Stimulated activated CD8-positive, alpha-beta memory T cell treated with anti-CD3 and anti-CD28 coated beads, Interleukin-12 subunit alpha, Interleukin-12 subunit beta, amount 100 ng/mL, for 1 hour (primary cell): ENCODE results near the gene RASGRP4.
"Not testable (repeated sequence)": the region's sequence is repeated elsewhere in the genome, so short reads cannot be mapped to it uniquely, and the experiment has no call there.

Experiments used
- DNase-seq: peaks from one replicate; pipeline ENCODE4 v3.0.0-alpha.2; 2020; ENCODE audit warnings: low read depth

The RASGRP4 gene

DNA sequence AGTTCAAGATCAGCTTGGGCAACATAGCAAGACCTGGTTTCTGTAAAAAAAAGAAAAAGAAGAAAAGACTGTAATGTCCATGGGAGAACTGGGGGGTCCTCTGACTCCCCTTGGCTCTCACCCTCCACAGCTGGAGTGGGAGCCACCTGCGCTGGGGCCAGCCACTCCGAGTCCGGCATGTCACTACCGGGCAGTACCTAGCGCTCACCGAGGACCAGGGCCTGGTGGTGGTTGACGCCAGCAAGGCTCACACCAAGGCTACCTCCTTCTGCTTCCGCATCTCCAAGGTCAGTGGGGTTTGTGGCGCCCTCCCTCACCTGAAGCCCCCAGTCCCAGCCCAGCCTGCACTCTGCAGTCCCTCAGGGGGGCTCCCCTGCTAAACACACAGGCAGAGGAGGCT lies 22.2 kb upstream of the RASGRP4 start:
- DNase-seq: no peak

- DNase-seq: no peak
Measured at GRCh38 chr19:38445362-38445761, 19.3 kb upstream of the RASGRP4 start.

GRCh38 chr19:38444026-38444425 lies 18.0 kb upstream of the RASGRP4 start:
- DNase-seq: no peak

GRCh38 chr19:38443458-38443999 lies 17.5 kb upstream of the RASGRP4 start:
- DNase-seq: no peak

- DNase-seq: no peak
Measured at GRCh38 chr19:38442736-38443135, 16.7 kb upstream of the RASGRP4 start.

DNA sequence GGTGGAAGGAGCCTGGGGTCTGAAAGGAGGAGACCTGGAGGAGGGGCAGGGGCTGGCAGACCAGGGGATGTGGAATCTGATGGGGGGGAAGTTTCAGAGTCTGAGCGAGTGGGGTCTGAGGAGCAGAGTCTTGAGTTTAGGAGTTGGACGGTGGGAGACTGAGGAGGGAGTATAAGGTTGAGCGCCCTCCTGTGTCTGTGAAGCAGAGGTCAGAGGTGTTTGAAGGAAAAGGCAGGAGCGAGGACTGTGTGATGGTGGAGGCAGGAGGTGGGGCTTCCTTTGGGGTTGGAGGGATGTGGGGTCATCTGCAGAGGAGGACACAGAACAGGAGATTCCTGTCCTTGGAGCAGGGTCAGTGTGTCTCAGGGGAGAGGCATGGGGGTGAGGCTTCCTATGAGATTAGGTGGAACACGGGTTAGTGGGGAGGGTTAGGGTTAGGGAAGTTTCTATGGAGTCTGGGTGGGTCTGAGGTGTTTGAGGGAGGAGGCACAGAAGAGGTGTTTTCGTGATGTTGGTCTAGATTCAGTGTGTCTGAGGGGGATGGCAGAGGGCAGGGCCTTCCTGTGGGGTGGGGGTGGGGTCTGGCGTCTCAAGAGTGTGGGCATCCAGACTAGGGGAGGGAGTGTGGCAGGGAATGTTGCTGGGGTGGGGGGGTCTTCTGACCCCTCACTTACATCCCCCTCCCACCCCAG lies 15.8 kb upstream of the RASGRP4 start:
- no peak for DNase-seq

DNA sequence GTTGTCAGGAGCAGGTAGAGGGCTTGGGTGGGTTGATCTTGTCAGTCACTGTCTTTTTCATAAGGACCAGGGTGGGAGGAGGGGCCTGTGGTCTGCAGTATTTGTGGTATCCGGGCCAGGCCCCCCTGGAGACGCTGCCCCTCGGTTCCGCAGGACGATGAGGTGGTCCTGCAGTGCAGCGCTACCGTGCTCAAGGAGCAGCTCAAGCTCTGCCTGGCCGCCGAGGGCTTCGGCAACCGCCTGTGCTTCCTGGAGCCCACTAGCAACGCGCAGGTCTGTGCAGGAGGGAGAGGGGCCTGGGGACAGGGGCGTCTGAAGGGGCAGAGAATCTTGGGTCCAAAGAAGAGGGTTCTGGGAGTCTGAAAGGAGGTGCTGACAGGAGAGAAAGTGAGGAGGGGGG lies 14.6 kb upstream of the RASGRP4 start:
- DNase-seq: no peak

DNA sequence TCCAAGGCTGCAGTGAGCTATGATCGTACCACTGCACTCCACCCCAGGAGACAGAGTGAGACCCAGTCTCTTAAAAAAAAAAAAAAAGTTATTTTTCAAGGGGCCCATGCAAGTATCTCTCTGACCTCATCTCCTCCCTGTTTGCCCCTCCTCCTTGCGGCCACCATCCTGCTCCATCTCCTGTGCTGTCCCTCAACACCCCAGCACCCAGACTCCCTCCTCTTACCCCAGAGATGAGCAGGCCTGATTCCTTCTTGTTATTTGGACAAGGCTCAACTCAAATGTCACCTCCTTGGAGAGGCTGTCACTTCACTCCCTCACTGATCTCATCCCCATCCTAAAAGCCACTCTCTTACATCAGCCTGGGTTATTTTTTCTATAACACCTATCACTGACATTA lies 11.9 kb upstream of the RASGRP4 start:
- DNase-seq: no peak

- no peak for DNase-seq
Measured at GRCh38 chr19:38437295-38437694, 11.3 kb upstream of the RASGRP4 start.

- DNase-seq: no peak
Measured at GRCh38 chr19:38434549-38435051, 8.6 kb upstream of the RASGRP4 start.

DNA sequence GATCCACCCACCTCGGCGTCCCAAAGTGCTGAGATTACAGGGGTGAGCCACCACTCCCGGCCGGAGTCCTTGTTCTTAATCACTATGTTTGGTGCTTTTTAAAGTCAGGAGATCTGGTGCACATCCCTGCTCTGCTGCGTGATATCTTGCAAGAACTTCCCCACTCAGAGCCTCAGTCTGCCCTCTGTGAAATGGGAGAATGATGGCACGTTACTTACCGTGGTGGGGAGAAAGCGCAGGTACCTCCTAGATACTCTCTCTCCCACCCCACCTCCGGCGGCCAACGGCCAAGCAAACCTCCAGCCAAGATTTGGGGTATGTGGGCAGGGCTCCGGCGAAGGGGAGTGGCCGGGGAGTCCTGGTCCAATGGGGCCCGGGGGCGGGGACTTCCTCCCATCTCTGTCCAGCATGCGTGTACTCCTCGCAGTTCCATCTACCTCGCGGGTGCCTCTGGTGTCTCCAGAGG lies 7.3 kb upstream of the RASGRP4 start, which contains the start of gene RYR1:
Gene RYR1 (plus strand): TSS at position 424 of the 466 bp plus-strand sequence. CDS start 139 bp downstream, outside the sequence.
- DNase-seq: no peak

- DNase-seq: no peak
Measured at GRCh38 chr19:38430931-38431330, 4.9 kb upstream of the RASGRP4 start.

DNA sequence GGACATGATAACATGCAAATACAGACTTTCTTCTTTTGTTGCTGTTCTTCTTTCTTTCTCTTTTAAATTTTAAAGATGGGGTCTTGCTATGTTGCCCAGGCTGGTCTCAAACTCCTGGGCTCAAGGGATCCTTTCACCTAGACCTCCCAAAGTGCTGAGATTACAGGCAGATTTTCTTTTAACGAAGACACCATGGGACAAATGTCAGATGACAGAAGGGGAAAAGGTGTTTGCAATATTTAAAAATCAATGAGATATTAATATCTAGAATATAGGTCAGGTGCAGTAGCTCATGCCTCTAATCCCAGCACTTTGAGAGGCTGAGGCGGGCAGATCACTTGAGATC lies 3.8 kb upstream of the RASGRP4 start:
- no peak for DNase-seq

GRCh38 chr19:38429055-38429810 lies 3.2 kb upstream of the RASGRP4 start:
- no peak for DNase-seq

DNA sequence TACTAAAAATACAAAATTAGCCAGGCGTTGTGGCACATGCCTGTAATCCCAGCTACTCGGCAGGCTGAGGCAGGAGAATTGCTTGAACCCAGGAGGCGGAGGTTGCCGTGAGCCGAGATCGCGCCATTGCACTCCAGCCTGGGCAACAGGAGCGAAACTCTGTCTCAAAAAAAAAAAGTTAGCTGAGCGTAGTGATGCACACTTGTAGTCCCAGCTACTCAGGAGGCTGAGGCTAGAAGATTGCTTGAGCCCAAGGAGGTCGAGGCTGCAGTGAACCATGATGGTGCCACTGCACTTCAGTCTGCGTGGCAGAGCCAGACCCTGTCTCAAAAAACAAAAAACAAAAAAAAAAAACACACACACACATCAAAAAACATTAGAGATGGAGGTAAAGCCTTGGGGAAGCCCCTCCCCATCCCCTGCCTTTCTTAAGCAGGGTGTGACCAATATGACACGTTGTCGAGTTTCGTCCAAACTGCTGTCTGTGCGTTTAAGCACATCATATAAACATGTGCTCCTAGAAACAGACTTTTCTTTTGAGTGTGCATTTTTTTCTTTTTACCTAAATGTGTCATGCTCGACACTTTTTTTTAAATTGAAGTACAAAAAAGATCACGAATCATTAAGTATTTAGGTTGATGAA lies 1.1 kb upstream of the RASGRP4 start:
- not testable (repeated sequence) for DNase-seq

GRCh38 chr19:38425222-38425809 lies 703 bp downstream of the RASGRP4 start:
- no peak for DNase-seq

GRCh38 chr19:38424272-38424671 lies 1.7 kb downstream of the RASGRP4 start:
- DNase-seq: no peak

DNA sequence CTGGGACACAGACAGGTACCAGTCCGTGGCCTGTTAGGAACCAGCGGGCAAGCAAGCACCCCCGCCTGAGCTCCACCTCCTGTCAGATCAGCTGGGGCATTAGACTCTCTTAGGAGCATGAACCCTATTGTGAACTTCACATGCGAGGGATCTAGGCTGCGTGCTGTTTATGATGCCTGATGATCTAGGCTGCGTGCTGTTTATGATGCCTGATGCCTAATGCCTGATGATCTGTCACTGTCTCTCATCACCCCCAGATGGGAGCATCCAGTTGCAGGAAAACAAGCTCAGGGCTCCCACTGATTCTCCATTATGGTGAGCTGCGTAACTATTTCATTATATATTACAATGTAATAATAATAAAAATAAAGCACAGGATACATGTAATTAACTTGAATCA lies 3.6 kb downstream of the RASGRP4 start:
- DNase-seq: no peak

DNA sequence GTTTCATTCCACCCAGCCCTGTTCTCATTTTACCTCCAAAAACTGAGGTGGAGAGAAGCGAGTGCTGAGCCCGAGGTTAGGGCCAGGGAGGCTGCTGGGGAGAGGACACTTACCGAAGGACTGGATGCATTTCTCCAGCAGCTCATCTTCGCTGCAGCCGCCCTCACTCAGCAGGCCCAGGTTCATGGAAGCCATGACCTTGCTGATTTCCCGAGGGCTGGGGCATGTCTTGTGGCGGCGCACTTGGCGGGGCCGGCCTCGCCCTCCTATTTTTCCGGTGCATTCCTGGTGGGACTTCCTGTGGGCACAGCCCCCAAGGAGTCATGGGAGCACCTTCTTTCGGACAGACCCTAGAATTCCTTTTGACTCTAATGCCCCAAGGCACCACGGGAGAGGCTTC lies 4.2 kb downstream of the RASGRP4 start:
- DNase-seq: no peak

DNA sequence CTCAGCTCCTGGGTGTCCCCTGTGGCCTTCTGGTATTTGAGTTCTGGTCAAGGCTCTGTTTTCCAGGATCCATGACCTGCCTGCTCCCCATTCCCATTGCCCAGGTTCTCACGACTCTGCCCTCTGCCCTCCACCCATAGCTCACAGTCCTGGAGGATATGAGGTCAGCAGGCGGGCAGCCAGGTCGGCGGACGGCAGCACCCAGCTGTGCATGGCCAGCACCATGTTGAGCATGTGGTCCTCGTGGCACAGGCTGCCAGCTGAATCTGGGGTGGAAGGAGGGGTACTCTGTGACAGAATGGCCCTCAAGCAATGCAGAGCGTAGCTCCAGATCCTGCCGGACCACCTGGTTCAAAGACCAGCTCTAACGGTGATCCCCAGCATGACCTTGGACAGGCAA lies 5.1 kb downstream of the RASGRP4 start:
- DNase-seq: no peak

DNA sequence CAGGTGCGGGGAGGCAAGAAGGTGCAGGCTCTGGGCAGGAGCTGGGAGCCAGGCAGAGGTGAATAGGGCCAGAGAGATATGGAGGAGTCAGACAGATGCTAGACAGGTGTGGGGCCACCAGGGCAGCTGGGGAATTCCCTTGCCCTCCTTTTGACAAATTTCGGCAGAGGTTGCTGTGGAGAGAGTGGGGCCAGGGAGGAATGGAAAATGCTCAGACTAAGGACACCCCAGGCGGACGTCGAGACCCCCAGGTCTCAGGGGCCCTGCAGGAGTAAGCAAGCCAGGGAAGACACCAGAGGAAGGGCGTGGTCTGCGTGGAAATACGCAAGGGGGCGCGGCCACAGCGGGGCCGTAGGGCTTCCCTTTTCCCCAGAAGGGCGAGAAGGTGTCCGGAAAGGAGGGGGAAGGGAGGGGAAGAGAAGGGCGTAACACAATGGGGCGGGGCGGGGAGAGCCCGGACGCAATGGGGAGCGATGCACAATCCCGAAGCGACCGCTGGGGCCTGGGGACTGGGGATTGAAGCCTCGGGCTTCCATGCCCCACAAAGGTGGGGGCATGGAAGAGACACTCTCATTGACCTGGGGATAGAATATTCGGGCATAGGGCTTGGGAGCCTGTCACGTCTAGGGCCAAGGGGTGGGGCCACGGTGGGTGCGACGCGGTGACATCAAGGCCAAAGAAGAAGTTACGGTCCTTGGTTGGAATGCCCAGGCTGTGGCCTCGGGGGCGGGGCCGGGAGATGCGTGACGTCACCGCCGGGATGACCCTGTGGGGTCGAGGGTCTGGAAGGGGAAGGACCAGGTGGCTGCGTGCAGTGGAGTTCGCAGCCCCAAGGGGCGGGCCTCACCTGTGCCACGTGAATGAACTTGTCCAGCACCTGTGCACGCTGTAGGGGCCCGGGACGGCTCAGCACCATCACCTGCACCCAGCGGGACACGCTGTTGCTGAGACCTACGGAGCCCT lies 8.2 kb downstream of the RASGRP4 start:
- DNase-seq: peak; percentile 15
